SK-N-SH treated with all-trans-retinoic acid at 6 μM for 48 hours (cell line): ENCODE results near the gene LHFPL3.

ENCODE experiments used
- ATAC-seq: fragments of 200-7000 bp; cut with Tn5 transposase; 3 replicates; pipeline ENCODE4 v1.9.1; 2020; ENCODE audit warnings: mild to moderate bottlenecking, moderate library complexity
- ARNTL ChIP-seq: fragments of 450-650 bp; formaldehyde crosslinking; IDR thresholded peaks from 2 replicates; pipeline ENCODE4 v1.5.0; 2020; ENCODE audit warnings: low read depth, mild to moderate bottlenecking, moderate library complexity, borderline replicate concordance
- BACH2 ChIP-seq: fragments of 250-450 bp; sonication (Bioruptor Pico); IDR thresholded peaks from 2 replicates; pipeline ENCODE4 v1.9.0; 2021; ENCODE audit warnings: mild to moderate bottlenecking, borderline replicate concordance
- CSDC2 ChIP-seq: fragments of 250-450 bp; sonication (Bioruptor Pico); IDR thresholded peaks from 2 replicates; pipeline ENCODE4 v1.5.0; 2020; ENCODE audit warnings: mild to moderate bottlenecking, moderate library complexity
- ESRRG ChIP-seq: fragments of 250-450 bp; sonication (Bioruptor Pico); IDR thresholded peaks from 2 replicates; pipeline ENCODE4 v1.6.1; 2021; ENCODE audit warnings: mild to moderate bottlenecking
- GLIS3 ChIP-seq: fragments of 250-450 bp; sonication (Bioruptor Pico); IDR thresholded peaks from 2 replicates; pipeline ENCODE4 v1.5.0; 2020; ENCODE audit warnings: mild to moderate bottlenecking, moderate library complexity
- ISL1 ChIP-seq: fragments of 250-450 bp; sonication (Bioruptor Pico); IDR thresholded peaks from 2 replicates; pipeline ENCODE4 v2.1.2; 2022; ENCODE audit warnings: mild to moderate bottlenecking, moderate library complexity
- OSR1 ChIP-seq: fragments of 250-450 bp; sonication (Bioruptor Pico); IDR thresholded peaks from 2 replicates; pipeline ENCODE4 v1.8.0; 2022; ENCODE audit warnings: moderate library complexity, mild to moderate bottlenecking, inconsistent platforms
- POU6F1 ChIP-seq: fragments of 250-450 bp; sonication (Bioruptor Pico); IDR thresholded peaks from 2 replicates; pipeline ENCODE4 v1.8.0; 2021; ENCODE audit warnings: low read depth, mild to moderate bottlenecking, moderate library complexity, borderline replicate concordance
- PPARA ChIP-seq: fragments of 250-450 bp; sonication (Bioruptor Pico); IDR thresholded peaks from 2 replicates; pipeline ENCODE4 v1.5.0; 2020; ENCODE audit warnings: mild to moderate bottlenecking, borderline replicate concordance
- RARB ChIP-seq: fragments of 250-450 bp; sonication (Bioruptor Pico); IDR thresholded peaks from 2 replicates; pipeline ENCODE4 v1.8.0; 2021; ENCODE audit warnings: mild to moderate bottlenecking, moderate library complexity
- SNAI2 ChIP-seq: fragments of 250-450 bp; sonication (Bioruptor Pico); IDR thresholded peaks from 2 replicates; pipeline ENCODE4 v1.5.0; 2020; ENCODE audit warnings: mild to moderate bottlenecking, moderate library complexity
- TCF4 ChIP-seq: fragments of 250-450 bp; sonication (Bioruptor Pico); IDR thresholded peaks from 2 replicates; pipeline ENCODE4 v1.8.0; 2021; ENCODE audit warnings: mild to moderate bottlenecking, moderate library complexity, borderline replicate concordance
- TOX ChIP-seq: fragments of 250-450 bp; sonication (Bioruptor Pico); IDR thresholded peaks from 2 replicates; pipeline ENCODE4 v1.8.0; 2021; ENCODE audit warnings: mild to moderate bottlenecking, moderate library complexity, borderline replicate concordance
- TSHZ2 ChIP-seq: fragments of 250-450 bp; sonication (Bioruptor Pico); IDR thresholded peaks from 2 replicates; pipeline ENCODE4 v1.5.0; 2020; ENCODE audit warnings: mild to moderate bottlenecking, moderate library complexity
- ZFP3 ChIP-seq: fragments of 250-450 bp; sonication (Bioruptor Pico); IDR thresholded peaks from 2 replicates; pipeline ENCODE4 v1.5.0; 2020; ENCODE audit warnings: mild to moderate bottlenecking, moderate library complexity
- ZFP30 ChIP-seq: fragments of 450-650 bp; formaldehyde crosslinking; IDR thresholded peaks from 2 replicates; pipeline ENCODE4 v1.5.0; 2022; ENCODE audit warnings: mild to moderate bottlenecking, moderate library complexity
- ZNF70 ChIP-seq: fragments of 450-650 bp; formaldehyde crosslinking; IDR thresholded peaks from 2 replicates; pipeline ENCODE4 v1.5.0; 2020; ENCODE audit warnings: mild to moderate bottlenecking, moderate library complexity
- TF ChIP-seq, protein P1 (sequence below): fragments of 250-450 bp; sonication (Bioruptor Pico); IDR thresholded peaks from 2 replicates; pipeline ENCODE4 v1.5.1; 2021; ENCODE audit warnings: mild to moderate bottlenecking, moderate library complexity
- TF ChIP-seq, protein P2 (sequence below): fragments of 250-450 bp; sonication (Bioruptor Pico); IDR thresholded peaks from 2 replicates; pipeline ENCODE4 v1.5.1; 2020; ENCODE audit warnings: low read depth, mild to moderate bottlenecking, moderate library complexity
- TF ChIP-seq, protein P3 (sequence below): fragments of 250-450 bp; sonication (Bioruptor Pico); IDR thresholded peaks from 2 replicates; pipeline ENCODE4 v1.8.0; 2020; ENCODE audit warnings: mild to moderate bottlenecking, moderate library complexity, borderline replicate concordance

LHFPL3 gene

GRCh38 chr7:104414216-104414615, 85.8 kb downstream of the LHFPL3 start (continued):
- no peak for TF ChIP-seq TSHZ2
- no peak for TF ChIP-seq ZNF70
- TF ChIP-seq, protein P1, sequence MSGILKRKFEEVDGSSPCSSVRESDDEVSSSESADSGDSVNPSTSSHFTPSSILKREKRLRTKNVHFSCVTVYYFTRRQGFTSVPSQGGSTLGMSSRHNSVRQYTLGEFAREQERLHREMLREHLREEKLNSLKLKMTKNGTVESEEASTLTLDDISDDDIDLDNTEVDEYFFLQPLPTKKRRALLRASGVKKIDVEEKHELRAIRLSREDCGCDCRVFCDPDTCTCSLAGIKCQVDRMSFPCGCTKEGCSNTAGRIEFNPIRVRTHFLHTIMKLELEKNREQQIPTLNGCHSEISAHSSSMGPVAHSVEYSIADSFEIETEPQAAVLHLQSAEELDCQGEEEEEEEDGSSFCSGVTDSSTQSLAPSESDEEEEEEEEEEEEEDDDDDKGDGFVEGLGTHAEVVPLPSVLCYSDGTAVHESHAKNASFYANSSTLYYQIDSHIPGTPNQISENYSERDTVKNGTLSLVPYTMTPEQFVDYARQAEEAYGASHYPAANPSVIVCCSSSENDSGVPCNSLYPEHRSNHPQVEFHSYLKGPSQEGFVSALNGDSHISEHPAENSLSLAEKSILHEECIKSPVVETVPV (CRISPR knock-in tag), result no peak
- TF ChIP-seq, protein P2, sequence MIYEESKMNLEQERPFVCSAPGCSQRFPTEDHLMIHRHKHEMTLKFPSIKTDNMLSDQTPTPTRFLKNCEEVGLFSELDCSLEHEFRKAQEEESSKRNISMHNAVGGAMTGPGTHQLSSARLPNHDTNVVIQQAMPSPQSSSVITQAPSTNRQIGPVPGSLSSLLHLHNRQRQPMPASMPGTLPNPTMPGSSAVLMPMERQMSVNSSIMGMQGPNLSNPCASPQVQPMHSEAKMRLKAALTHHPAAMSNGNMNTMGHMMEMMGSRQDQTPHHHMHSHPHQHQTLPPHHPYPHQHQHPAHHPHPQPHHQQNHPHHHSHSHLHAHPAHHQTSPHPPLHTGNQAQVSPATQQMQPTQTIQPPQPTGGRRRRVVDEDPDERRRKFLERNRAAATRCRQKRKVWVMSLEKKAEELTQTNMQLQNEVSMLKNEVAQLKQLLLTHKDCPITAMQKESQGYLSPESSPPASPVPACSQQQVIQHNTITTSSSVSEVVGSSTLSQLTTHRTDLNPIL, result no peak
- TF ChIP-seq ISL1 (CRISPR knock-in tag), result no peak
- TF ChIP-seq SNAI2 (CRISPR knock-in tag), result no peak

DNA sequence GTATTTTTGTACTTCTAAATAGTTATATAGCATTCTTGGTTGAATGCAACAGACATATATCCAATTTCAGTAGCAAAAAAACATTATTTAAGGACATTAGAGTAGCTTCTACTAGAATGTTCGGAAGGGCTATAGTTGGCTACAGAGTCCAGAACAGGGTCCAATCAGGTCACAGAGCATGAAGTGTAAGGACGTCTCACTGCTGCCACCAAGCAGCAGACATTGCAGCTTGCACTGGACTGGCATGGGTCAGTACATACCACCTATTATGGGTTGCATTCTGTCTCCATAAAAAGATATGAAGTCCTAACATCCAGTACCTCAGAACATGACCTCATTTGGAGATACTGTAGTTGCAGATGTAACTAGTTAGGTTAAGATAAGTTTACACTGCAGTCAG, 87.3 kb downstream of the LHFPL3 start:
- TF ChIP-seq TOX (CRISPR knock-in tag) (no peak), TSHZ2 (no peak), OSR1 (CRISPR knock-in tag) (no peak), ZFP30 (CRISPR knock-in tag) (no peak), BACH2 (CRISPR knock-in tag) (no peak), ESRRG (CRISPR knock-in tag) (no peak), SNAI2 (CRISPR knock-in tag) (no peak), ARNTL (CRISPR knock-in tag) (no peak), TCF4 (no peak), CSDC2 (CRISPR knock-in tag) (no peak), PPARA (no peak), GLIS3 (CRISPR knock-in tag) (no peak), RARB (no peak), POU6F1 (CRISPR knock-in tag) (no peak), ZFP3 (CRISPR knock-in tag) (no peak)
- TF ChIP-seq, protein P3, sequence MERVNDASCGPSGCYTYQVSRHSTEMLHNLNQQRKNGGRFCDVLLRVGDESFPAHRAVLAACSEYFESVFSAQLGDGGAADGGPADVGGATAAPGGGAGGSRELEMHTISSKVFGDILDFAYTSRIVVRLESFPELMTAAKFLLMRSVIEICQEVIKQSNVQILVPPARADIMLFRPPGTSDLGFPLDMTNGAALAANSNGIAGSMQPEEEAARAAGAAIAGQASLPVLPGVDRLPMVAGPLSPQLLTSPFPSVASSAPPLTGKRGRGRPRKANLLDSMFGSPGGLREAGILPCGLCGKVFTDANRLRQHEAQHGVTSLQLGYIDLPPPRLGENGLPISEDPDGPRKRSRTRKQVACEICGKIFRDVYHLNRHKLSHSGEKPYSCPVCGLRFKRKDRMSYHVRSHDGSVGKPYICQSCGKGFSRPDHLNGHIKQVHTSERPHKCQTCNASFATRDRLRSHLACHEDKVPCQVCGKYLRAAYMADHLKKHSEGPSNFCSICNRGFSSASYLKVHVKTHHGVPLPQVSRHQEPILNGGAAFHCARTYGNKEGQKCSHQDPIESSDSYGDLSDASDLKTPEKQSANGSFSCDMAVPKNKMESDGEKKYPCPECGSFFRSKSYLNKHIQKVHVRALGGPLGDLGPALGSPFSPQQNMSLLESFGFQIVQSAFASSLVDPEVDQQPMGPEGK (CRISPR knock-in tag), result no peak
- TF ChIP-seq, protein P2, result no peak
- TF ChIP-seq, protein P1 (CRISPR knock-in tag), result no peak
- ATAC-seq, result no peak; the same call in 2 of the 3 replicates
